IPS-18c (cell line): Measurements from ENCODE around the gene VEZT.
"Not testable (repeated sequence)": the region's sequence is repeated elsewhere in the genome, so short reads cannot be mapped to it uniquely, and the experiment has no call there.

ENCODE experiments used
- H3K4me3 ChIP-seq: 2 replicates; pipeline ENCODE4 v1.7.0; 2013; ENCODE audit warnings: low read depth, mild to moderate bottlenecking, low read length, moderate library complexity; ENCODE audit not compliant: insufficient read depth
- H3K9me3 ChIP-seq: one replicate; pipeline ENCODE4 v1.6.1; 2013; ENCODE audit warnings: mild to moderate bottlenecking, low read length, moderate library complexity; ENCODE audit not compliant: control insufficient read depth, insufficient read depth

Gene VEZT

DNA sequence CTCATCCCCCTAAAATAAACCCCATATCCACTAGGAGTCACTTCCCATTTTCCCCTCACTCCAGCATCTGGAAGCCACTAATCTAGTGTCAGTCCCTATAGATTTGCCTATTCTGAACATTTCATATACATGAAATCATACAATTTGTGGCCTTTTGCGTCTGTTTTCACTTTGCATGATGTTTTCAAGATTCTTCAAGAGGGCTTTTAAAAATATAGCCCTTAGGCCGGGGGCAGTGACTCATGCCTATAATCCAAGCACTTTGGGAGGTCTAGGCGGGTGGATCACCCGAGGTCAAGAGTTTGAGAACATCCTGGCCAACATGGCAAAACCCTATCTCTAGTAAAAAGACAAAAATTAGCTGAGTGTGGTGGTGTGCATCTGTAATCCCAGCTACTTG, 104.7 kb downstream of the VEZT start:
- H3K9me3 ChIP-seq = no peaks in the 10 kb centered on the region

DNA sequence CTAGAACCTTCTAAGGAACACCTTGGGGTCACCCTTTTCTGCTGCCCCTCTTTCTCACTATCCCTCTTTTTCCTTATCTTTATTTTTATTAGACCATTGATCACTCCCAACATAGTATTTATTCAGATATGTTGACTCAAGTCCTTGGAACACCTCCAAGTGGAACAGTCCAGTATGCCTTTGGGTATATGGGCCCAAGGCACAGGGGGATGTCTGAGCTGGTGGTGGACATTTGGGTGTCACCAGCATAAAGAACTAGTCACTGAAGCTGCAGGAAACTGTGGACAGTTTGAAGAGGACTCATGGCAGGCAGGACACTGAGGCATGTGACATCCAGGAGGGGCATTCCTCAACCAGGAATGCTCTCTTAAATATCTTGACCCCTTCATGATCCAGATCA, 105.6 kb downstream of the VEZT start:
- Histone ChIP-seq H3K4me3 (no peak overlapping the region), H3K9me3 (no peaks in the 10 kb centered on the region)

More for the DNA sequence above, 104.7 kb downstream of the VEZT start:
- no peak overlapping the region for H3K4me3 ChIP-seq

DNA sequence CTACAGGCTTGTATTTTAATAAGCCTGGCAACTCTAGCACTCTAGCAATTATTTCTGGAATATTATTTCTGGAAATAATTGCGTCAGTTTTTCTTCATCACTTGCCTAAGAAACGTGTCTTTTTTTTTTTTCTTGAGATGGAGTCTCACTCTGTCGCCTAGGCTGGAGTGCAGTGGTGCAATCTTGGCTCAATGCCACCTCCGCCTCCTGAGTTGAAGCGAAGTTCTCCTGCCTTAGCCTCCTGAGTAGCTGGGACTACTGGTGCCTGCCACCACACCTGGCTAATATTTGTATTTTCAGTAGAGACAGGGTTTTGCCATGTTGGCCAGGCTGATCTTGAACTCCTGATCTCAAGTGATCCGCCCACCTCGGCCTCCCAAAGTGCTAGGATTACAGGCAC, 106.6 kb downstream of the VEZT start:
- not testable (repeated sequence) for H3K4me3 ChIP-seq, H3K9me3 ChIP-seq

DNA sequence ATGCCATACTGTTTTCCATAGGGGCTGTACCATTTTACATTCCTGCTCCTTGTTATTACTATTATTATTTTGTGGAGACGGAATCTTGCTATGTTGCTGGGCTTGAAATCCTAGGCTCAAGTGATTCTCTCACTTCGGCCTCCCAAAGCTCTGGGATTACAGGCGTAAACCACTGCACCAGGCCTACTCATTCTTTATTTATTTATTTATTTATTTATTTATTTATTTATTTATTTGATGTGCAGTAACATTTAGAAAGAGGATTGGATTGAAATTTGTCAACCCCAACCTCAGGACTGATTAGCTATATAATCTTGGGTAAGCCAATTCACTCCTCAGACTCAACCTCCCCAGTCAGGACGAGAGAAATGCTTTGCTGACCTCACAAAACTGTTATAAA, 107.9 kb downstream of the VEZT start:
- no peak overlapping the region for H3K4me3 ChIP-seq
- H3K9me3 ChIP-seq = no peaks in the 10 kb centered on the region

DNA sequence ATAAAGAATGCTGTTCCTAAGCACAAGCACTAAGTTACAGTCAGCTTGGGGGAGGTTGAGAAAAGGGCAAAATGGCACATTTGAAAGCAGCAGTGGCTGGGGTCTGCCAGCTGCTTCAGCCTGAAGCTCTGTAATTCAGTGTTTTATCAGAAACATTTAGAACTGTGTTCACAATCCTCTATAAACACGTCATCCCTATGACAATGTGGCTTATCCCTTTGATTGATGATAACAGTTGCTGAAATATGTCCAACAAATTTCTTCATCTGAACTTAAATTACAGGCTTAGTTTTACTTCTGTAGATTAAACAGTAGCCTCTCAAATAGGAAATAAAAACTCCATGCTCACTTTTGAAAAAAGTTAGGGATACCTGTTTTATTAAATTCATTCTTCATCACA, 108.8 kb downstream of the VEZT start:
- H3K4me3 ChIP-seq = no peak overlapping the region
- H3K9me3 ChIP-seq = no peaks in the 10 kb centered on the region

DNA sequence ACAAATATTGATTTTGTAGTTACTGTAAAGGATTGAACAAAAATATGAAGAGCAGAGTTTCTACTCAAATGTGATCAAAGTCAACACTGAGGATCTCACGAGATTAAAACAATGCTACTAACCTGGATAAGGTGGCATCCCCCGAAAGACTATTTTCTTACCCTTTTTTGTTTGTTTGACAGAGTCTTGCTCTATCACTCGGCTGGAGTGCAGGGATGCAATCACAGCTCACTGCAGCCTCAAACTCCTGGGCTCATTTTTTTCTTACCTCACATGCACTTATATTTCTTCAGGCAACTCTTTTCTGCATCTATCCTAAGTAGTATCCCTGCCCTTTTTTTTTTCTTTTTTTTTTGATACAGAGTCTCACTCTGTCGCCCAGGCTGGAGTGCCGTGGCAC, 109.2 kb downstream of the VEZT start:
- no peaks in the 10 kb centered on the region for H3K9me3 ChIP-seq
- no peak overlapping the region for H3K4me3 ChIP-seq

DNA sequence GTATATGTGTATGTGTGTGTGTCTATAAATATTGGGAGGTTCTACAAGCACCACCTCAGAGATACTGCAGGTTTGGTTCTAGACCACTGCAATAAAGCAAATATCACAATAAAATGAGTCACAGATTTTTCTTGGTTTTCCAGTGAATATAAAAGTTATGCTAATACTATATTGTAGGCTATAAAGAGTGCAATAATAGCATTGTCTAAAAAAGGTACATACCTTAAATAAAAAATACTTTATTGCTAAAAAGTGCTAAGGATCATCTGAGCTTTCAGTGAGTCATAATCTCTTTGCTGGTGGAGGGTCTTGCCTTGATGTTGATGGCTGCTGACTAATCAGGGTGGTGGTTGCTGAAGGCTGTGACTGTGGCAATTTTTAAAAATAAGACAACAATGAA, 111.1 kb downstream of the VEZT start:
- no peak overlapping the region for H3K4me3 ChIP-seq
- H3K9me3 ChIP-seq = no peaks in the 10 kb centered on the region

DNA sequence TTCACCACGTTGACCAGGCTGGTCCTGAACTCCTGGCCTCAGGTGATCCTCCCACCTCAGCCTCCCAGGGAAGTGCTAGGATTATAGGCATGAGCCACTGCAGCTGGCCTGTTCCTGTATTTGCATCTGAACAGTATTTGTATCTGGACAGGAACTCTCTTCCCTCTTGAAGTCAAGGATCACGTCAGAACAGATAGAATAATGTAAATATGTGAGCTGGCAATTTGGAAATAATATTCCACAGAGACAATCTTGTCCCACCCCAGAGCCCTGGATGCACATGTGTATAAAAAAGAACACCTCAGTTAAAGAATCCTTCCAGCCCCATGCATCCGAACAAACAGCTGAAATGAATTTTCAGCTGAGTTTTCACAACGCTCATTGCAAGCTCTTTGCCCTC, 118.3 kb downstream of the VEZT start:
- Histone ChIP-seq H3K9me3 (no peaks in the 10 kb centered on the region), H3K4me3 (no peak overlapping the region)

DNA sequence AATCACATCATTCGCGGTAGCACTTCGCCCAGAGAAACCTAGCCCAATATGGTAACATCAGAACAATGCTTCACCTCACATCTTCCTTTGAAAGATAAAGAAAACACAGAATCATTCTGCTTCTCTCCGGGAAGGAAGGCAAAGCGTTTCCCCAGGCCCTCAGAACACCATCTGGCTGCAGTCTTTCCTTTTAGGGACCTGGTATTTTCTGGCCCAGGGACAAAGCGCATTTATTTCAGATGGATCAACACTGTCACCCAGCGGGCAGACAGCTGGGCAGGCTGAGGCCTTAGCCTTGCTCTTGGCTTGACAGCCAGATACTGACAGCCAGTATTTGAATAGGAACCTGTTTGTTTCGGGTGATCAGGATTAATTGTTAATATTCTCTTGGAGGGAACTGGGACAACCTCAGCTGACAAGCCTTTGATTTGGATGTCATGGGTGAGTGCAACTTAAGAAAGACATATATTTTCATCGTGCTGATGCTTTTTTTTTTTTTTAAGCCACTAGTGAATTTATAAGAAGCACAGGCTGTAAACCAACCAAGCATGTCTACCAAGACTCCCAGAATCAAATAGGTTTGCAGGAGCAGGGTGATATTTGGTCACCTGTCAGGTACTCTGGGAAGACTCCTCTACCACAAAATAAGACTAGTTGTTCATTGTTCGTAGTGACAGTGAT, 118.9 kb downstream of the VEZT start:
- no peak overlapping the region for H3K4me3 ChIP-seq
- H3K9me3 ChIP-seq = no peaks in the 10 kb centered on the region

DNA sequence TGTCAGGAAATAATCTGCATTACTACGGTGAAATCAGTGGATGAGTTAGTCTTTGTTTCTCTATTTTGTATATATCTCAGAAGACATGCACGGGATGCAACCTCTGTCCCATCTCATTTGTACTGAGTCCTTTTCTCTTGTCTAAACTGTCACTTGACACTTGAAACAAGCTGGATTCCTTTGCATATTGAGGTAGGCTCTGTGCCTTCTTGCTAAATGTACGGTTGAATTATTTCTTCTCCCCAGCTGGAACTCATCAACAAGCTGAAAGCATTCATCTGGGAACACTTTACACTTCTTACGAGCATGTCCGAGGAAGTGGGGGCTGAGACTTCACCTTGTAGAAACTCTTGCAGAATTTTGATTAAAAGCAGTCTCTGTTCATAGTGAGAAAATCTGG, 119.5 kb downstream of the VEZT start:
- H3K4me3 ChIP-seq = no peak overlapping the region
- no peaks in the 10 kb centered on the region for H3K9me3 ChIP-seq

DNA sequence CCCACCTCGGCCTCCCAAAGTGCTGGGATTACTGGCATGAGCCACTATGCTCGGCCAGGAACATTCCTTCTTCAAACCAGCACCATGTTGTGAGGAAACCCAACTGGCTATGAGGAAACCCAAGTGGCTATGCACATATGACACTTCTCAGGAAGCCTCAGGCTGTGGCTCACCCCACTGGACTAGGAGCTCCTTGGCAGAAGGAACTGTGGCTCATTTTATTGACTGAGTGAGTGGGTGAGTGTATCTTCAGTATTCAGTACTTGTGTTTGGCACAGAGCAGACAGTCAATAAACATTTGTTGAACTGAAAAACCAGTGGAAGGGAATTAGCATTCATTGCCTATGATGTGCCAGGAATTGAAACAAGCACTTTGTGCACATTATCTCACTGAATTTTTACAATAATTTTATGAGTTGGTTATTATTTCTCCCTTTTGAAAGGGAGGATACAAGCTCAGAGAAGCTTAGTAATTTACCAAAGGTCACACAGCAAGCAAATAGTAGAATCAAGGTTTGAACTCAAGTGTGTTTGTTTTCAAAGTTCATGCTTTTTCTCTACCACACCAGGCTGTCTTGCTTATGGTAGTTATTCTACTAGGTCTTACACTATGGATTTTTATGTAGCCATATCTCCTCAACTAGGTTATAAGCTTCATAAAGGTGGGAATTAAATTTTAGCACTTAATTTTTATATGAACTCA, 121.6 kb downstream of the VEZT start:
- Histone ChIP-seq H3K4me3 (no peak overlapping the region), H3K9me3 (no peaks in the 10 kb centered on the region)

DNA sequence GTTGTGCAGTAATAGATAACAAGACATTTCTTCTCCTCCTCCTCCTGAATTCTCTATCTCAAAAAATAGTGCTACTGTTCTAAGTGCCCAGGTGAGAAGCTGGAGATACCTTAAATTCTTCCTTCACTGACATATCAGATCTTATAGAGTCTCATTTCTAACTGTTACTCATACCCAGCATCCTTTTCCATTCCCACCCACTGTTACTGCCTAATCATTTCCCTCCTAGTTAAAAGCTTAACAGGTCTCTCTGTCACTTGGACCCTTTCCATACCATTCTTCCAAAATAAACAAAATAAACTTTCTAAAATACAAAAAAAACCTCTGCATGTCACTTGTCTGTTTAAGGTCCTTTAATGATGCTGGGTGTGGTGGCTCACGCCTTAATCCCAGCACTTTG, 124.4 kb downstream of the VEZT start:
- Histone ChIP-seq H3K4me3 (no peak overlapping the region), H3K9me3 (no peaks in the 10 kb centered on the region)

DNA sequence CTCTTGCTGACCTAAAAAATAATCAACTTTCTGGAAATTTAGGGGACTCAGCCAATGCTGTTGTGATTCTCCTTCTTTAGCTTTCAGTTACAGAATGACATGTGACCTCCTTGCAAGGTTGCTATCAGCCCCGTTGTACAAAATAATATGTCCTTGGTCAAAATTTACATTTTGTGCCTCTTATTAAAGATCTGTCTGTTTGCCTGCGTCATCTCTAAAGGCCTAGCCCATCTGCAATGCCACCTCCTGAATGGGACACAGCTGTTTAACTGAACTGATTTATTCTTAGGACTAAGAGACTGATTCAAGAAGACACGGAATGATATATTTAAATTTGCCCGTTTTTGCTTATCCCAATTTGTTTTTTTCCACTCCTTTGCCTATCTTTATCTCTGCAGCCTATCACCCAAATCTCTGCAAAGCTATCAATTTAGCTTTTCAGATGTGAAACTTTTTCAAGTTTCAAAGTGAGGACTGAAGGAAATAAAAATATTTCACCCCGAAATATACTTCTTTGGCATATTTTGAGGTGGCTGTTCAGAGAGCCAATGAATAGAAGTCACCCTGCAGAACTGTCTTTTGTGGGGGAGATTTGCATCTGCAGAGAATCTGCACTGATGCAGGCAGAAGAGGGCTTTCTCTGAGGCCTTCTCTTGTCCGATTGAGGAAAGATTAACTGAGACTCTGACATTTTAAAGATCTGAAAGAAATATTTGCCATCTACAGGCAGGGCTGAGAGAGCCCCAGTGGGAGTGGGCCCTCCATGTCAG, 126.0 kb downstream of the VEZT start:
- H3K9me3 ChIP-seq = no peaks in the 10 kb centered on the region

DNA sequence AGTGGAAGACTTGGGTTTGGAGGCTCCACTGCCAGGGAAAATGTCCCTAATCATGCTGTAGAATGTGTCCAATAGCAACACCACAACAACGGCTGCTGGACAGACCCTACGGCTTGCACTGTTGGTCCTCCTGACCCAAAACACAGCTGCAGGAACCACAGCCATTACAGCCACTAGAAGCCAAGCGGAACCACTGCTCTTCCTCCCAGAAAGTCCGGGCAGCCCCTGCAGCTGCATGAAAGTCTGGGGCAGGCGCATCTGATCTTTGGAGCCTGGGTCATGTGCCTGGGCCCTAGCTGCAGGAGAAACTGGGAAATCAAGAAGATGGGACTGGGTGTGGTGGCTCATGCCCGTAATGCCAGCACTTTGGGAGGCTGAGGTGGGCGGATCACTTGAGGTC, 131.7 kb downstream of the VEZT start:
- Histone ChIP-seq H3K9me3 (no peaks in the 10 kb centered on the region), H3K4me3 (no peak overlapping the region)

More for the DNA sequence above, 126.0 kb downstream of the VEZT start:
- no peak overlapping the region for H3K4me3 ChIP-seq

DNA sequence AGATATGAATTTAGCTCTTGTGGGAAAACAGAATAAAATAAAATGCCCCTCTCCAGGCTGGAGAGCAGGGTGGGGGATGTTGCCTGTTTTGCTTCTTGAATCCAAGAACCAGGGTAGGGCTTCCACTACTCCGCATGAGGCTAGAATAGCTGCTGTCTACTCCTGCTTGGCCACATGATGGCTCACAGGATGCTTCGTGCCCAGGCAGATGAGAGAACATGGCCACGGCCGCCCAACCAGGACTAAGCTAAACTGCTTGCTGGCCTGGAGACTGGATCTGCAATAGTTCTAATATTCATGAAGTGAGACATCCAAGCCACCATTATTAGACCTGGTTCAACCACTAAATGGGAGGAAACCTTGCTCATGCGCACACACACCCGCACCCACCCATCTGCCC, 134.1 kb downstream of the VEZT start:
- H3K9me3 ChIP-seq = no peaks in the 10 kb centered on the region

More for the DNA sequence above, 134.1 kb downstream of the VEZT start:
- no peak overlapping the region for H3K4me3 ChIP-seq
